ENCODE results near the gene GDAP1L1.
"Not testable (repeated sequence)": the region's sequence is repeated elsewhere in the genome, so short reads cannot be mapped to it uniquely, and the experiment has no call there.

The GDAP1L1 gene

DNA sequence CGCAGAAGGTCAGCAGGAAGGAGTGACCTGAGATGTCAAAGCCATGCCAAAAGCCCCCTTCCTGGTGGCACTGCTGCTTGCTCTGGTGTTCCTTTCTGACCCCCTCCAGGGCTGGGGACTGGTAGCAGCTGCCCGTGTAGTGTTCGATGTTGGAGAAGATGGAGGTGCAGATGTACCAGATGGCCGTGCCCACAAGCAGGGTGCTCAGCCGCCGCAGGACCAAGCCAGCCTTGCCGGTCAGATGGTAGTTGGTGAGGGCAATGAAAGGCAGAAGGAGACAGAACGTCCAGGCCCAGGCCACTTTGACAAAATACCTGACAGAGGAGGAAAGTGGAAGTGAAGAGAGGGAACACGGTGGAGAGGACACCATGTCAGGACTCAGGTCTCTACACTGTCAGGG is 59.8 kb downstream of the GDAP1L1 start:
- no peak for DNase-seq

DNA sequence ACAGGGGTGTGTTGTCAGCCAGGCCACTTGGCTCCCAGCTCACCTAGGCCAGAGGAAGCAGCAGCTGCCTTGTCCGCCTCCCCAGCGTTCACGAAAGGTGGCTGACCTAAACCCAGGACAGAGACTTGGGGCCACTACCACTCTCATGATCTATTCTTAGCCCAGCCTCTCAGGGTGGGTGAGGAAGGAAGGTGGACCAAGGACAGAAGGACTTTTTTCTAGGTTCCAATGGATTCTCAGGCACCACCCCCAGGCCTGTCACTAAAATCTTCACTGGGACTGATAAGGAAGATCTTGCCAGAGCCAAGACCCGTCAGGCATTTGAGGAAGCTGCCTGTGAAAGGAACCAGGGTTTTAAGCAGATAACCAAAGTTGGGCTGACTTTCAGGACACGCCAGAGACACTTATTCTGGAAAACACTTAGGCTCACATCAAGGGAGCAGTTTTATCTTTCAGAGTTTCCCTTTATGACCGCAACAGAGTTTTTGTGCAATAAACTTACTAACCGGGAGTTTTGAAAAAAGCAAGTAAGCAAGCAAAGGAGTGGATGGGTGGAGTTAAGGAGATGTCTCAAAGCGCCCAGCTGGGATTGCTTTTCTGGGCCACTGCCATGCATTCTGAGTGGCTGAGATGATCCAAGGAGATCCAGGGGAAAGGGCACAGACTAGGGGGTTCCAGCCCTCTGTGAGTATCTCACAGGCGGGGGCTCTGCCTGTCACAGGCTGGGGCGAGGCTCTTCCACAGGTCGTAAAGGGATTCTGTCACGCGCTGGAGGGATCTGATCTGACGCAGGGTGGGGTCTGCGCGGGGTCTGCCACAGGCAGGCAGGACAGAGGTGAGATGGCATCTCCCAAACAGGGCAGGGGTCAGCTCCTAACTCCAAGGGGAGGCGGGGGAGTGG is 62.9 kb downstream of the GDAP1L1 start:
- peak; percentile 45 to 47 for DNase-seq

DNA sequence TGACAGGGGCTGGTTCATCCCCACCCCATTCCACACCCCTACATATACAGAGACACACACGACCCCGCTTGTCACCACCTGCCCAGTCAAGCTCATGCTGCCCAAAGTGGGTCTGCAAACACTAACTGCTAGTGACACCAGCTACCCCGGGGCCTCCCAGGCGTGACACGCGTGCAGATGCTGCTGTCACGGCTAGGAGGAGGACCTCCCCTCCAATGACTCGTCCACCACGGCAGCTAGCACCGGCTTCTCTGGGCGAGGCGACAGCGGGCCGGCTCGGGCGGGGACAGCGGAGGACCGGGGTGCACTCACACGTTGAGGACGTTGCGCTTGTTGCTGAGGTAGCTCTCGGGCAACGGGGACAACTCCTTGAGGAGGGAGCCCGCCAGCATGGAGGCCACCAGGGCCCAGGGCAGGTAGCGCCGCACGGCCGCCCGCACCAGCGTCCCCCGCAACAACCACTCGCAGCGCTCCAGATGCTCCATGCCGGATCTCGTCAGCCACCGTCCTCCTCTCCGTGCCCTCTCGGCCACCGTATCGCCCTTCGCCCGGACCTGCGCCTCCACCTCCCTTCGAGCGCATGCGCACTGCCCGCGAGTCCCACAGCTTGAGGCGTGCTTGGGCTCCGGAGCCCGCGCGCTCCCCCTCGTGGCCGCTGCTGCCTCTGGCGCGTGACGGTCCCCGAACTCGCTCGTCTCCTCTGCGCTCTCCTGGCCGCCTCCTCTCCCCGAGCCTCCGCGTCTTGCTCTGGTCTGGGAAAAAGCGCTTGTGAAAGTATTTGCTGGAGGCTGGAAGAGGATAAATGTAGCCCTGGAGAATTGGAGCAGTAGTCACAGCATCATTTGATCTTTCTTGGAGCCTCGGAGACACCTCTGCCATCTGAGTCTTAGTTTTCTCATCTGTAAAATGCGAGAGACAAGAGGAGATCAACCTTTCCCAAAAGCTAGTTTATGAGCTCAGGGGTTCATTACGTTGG is 63.8 kb downstream of the GDAP1L1 start, which contains the start of gene FITM2:
FITM2 (minus strand) TSS at position 539 of the 976 bp plus-strand sequence; CDS start at position 485, 54 bp downstream.
- peak; percentile 95 to 99 for DNase-seq

DNA sequence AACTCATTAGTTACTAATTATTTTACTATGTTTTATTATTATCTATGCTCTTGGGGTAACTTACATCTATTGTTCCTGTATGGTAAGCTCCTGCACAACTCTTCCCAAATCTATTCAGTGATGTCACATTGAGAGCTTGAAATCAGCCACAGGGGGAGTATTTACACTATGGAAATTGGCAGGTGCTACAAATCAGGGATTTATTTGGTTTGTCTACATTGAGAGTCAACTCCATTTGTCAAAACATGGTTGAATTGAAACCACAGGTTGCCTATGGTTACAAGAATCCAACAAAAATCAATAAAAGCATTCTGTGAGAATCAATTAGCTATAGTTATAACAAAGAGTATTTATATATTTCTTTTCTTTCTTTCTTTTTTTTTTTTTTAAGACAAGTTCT is 67.8 kb downstream of the GDAP1L1 start:
- no peak for DNase-seq

DNA sequence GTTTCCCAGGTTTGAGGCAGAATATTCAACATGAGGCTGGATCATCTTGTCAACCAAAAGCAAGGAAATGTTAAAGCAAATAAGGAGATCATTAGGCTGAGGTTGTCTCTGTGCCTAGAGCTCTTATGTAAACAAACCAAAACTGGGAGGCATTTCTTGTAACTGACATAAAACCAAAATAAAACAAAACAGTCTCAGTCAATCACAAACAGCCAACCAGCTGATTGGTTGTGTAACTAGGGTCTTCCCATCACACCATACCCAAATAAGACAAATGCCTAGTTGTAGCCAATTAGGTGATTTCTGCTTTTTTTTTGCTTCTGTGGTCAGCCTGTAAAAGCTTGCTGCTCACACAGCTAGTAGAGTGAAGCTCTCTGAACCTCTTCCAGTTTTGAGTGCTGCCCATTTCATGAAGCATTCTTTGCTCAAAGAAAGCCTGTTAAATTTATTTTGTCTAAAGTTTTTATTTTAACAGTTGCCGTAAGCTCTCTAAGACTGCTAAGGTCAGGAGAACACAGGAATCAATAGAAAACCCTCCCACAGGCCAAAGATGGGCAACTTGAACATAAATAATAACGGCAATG is 72.8 kb downstream of the GDAP1L1 start:
- peak in 1 of 2 donors; percentile 10 for DNase-seq

DNA sequence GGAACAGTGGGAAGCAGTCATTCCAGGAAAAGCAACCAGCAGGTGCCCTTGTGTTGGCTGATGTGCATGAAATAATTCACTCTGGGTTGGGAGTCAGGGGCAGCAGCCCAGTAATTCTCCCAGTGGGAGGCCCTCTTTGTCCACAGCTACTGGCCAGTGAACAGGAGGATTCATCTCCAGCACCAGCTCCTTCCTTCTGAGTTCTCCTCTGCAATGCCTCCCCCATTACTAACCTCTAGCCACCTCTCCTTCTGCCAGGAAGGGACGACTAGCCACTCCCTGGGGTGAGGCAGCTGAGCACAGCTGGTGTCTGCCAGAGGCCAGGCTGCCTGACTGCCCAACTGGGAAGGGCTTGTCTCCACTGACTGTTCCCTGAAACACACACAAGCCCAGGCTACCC is 77.2 kb downstream of the GDAP1L1 start:
- DNase-seq: no peak

DNA sequence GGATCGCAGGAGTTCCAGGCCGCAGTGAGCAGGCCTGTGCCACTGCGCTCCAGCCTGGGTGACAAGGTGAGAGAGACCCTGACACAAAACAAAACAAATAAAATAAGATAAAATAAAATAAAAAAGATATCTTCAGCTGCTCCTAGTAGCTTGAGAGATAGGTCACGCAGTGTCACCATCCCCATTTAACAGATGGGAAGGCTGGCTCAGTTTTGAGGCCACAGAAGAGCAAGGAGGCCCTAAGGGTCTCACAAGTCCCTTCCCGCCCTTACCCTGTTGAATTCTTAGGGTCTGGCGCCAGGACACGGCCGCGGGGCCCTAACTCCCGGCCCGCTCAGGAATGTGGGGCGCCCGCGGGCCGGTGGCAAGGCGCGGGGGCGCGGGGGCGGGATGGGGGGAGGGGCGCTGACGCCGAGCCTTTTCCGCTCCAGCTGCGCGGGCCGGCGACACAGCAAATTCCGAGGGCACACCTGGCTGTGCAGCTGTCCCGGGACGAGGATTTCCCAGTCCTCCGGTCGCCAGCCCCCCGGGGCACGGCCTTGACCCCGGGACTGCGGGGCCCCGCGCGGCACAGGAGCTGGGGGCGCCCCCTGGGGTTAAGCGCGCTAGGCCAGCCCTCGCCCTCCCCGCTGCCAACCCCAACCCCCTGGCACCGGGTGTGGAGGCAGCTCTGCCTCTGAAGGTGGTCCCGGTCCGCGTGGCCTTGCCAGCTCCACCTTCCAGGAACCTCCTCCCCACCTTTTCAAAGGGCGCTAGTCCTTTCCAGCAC is 79.5 kb downstream of the GDAP1L1 start:
- DNase-seq: no peak

DNA sequence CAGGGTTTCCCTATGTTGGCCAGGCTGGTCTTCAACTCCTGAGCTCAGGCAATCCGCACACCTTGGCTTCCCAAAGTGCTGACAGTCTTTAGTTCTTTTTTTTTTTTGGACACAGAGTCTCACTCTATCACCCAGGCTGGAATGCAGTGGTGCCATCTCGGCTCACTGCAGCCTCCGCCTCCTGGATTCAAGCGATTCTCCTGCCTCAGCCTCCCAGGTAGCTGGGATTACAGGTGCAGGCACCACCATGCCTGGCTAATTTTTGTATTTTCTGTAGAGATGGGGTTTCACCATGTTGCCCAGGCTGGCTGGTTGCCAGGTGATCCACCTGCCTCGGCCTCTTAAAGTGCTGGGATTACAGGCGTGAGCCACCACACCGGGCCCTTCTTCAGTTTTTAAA is 80.6 kb downstream of the GDAP1L1 start:
- DNase-seq: not testable (repeated sequence)

DNA sequence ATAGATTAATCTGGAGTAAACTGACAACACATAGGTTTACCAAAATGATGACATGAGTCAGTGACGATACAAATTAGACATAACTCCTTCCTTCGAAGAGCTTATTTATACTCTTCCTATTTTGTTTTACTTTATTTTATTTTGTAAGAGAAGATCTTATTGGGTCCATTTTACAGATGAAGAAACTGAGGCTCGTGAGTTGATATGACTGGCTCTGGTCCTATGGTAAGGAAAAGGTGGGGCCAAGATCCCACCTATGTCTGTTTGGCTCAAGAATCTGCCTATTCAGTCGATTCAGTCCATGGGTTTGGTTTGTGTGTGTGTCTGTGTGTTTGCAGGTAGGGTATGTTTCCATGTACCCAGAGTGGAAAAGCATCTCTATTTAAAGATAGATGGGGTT is 81.3 kb downstream of the GDAP1L1 start:
- no peak for DNase-seq

Measured in inflammatory macrophage treated with lipopolysaccharide for 1 hour (primary cell).